GM19238 (cell line): Measurements from ENCODE around the gene WBP1.
A peak's percentile ranks its signal among the peaks of the same experiment; 100 is the strongest.
"Not testable (repeated sequence)": the region's sequence is repeated elsewhere in the genome, so short reads cannot be mapped to it uniquely, and the experiment has no call there.

Experiments used
- DNase-seq: peaks from one replicate; pipeline ENCODE4 v3.0.0; 2011; ENCODE audit warnings: low spot score; ENCODE audit not compliant: insufficient read length

Gene WBP1

GRCh38 chr2:74427551-74427950 is 30.7 kb upstream of the WBP1 start:
- DNase-seq = no peak

- no peak for DNase-seq
These were observed 29.6 kb upstream of the WBP1 start for GRCh38 chr2:74428675-74429074.

- DNase-seq = no peak
These were observed 28.5 kb upstream of the WBP1 start for GRCh38 chr2:74429487-74430451.

- no peak for DNase-seq
These were observed 27.7 kb upstream of the WBP1 start for GRCh38 chr2:74430502-74430901.

GRCh38 chr2:74436111-74436805 is 22.0 kb upstream of the WBP1 start:
- no peak for DNase-seq

GRCh38 chr2:74436848-74437695 is 21.2 kb upstream of the WBP1 start:
- peak; percentile 57 for DNase-seq

GRCh38 chr2:74438248-74438647 is 20.0 kb upstream of the WBP1 start:
- no peak for DNase-seq

- no peak for DNase-seq
These were observed 18.9 kb upstream of the WBP1 start for GRCh38 chr2:74439373-74439772.

GRCh38 chr2:74439803-74440377 is 18.3 kb upstream of the WBP1 start:
- DNase-seq = no peak

GRCh38 chr2:74440378-74441169 is 17.7 kb upstream of the WBP1 start:
- peak; percentile 99 for DNase-seq

GRCh38 chr2:74441170-74441689 is 17.0 kb upstream of the WBP1 start:
- no peak for DNase-seq

GRCh38 chr2:74441690-74442482 is 16.4 kb upstream of the WBP1 start, which contains the start of gene RTKN:
RTKN (minus strand) TSS chr2:74441937; CDS start chr2:74441816, 121 bp downstream.
- peak; percentile 53 for DNase-seq

- DNase-seq = not testable (repeated sequence)
These were observed 15.5 kb upstream of the WBP1 start for GRCh38 chr2:74442483-74443297.

- DNase-seq = no peak
These were observed 13.5 kb upstream of the WBP1 start for GRCh38 chr2:74444498-74445318.

- DNase-seq = no peak
These were observed 10.8 kb upstream of the WBP1 start for GRCh38 chr2:74447230-74447999.

- no peak for DNase-seq
These were observed 9.5 kb upstream of the WBP1 start for GRCh38 chr2:74448771-74449170.
